Measurements from ENCODE around the gene RPS19BP1. TPM values are rescaled to one million over a fixed set of nuclear protein-coding genes. Genes with fewer than 3 reads are reported as not detected.
A peak's percentile ranks its signal among the peaks of the same experiment; 100 is the strongest.

RPS19BP1 gene
- total and polyA plus RNA-seq, 9 donors, result 9.1 to 130 (median 44.2) TPM

DNA sequence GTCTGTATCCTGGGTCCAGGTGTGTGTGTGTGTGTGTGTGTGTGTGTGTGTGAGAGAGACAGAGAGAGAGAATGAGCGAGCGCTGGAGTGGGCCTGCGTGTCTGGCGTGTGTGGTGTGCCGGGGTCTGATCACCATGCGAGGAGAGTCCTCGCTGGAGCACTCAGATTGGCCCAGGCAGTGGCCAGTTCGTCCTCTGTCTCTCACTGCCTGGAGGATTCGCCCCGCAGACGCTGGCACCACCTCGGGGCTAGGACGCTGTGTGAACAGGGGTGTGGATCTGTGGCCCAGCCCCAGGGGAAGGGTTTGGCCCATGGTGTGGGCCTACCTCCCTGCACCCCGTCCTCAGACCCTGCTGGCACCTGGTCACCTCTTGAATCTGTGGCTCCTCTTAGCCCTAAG lies 26.4 kb upstream of the RPS19BP1 start:
- H3K4me1 ChIP-seq (ENCODE audit: insufficient read depth), result no peaks in the 10 kb centered on the region
- WGBS, 3 donors, result 88 to 92% (median 91%) methylated on average over 14 of the region's 14 CpGs
- no peak for TF ChIP-seq EP300 (IDR thresholded peaks at IDR 0.05)
- TF ChIP-seq, protein P1, sequence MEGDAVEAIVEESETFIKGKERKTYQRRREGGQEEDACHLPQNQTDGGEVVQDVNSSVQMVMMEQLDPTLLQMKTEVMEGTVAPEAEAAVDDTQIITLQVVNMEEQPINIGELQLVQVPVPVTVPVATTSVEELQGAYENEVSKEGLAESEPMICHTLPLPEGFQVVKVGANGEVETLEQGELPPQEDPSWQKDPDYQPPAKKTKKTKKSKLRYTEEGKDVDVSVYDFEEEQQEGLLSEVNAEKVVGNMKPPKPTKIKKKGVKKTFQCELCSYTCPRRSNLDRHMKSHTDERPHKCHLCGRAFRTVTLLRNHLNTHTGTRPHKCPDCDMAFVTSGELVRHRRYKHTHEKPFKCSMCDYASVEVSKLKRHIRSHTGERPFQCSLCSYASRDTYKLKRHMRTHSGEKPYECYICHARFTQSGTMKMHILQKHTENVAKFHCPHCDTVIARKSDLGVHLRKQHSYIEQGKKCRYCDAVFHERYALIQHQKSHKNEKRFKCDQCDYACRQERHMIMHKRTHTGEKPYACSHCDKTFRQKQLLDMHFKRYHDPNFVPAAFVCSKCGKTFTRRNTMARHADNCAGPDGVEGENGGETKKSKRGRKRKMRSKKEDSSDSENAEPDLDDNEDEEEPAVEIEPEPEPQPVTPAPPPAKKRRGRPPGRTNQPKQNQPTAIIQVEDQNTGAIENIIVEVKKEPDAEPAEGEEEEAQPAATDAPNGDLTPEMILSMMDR (IDR thresholded peaks at IDR 0.05), result no peak
- TF ChIP-seq POLR2A (IDR thresholded peaks at IDR 0.05), result no peak
- intact Hi-C loops (cut with DNase I), result no loop called here
- no peak overlapping the region for H3K4me3 ChIP-seq
- no peaks in the 10 kb centered on the region for H3K27me3 ChIP-seq
- DNase-seq, result no peak
- no peaks in the 10 kb centered on the region for H3K36me3 ChIP-seq
- no peaks in the 10 kb centered on the region for H3K9me3 ChIP-seq
- H3K27ac ChIP-seq, result no peak overlapping the region

DNA sequence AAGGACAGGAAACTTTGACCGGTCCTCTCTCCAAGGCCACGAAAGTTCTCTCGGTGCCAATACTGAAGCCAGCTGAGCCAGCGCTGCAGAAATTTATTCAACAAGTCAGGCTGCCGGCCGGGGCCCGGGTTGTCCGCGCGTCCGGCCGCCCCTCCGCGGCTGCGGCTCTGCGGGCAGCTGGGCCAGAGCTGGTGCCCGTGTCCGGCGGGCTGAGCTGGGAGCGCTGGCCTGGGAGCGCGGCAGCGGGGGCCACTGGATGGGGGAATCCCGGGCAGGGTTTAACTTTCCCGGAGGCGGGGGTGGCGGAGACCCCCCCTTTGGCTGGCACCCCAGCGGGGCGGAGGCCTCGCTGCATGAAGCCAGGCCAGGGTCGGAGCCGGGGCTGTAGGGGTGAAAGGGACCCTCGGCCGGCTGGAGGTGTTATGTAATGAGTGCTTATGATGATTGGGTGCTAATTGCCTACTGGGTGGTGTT lies 25.7 kb upstream of the RPS19BP1 start:
- peak in 3 of 5 donors; percentile 17 to 54 (median 34) for DNase-seq
- H3K36me3 ChIP-seq, result no peaks in the 10 kb centered on the region
- H3K4me1 ChIP-seq (ENCODE audit: insufficient read depth), result no peaks in the 10 kb centered on the region
- H3K4me3 ChIP-seq, result no peak overlapping the region
- no peak overlapping the region for H3K27ac ChIP-seq
- TF ChIP-seq POLR2A (IDR thresholded peaks at IDR 0.05) (no peak), EP300 (IDR thresholded peaks at IDR 0.05) (no peak)
- TF ChIP-seq, protein P1 (IDR thresholded peaks at IDR 0.05), result no peak
- intact Hi-C loops (cut with DNase I), result no loop called here
- 6 to 7% (median 6%) methylated on average over 30 to 34 of the region's 34 CpGs for WGBS, 3 donors
- H3K27me3 ChIP-seq, result no peaks in the 10 kb centered on the region
- no peaks in the 10 kb centered on the region for H3K9me3 ChIP-seq

DNA sequence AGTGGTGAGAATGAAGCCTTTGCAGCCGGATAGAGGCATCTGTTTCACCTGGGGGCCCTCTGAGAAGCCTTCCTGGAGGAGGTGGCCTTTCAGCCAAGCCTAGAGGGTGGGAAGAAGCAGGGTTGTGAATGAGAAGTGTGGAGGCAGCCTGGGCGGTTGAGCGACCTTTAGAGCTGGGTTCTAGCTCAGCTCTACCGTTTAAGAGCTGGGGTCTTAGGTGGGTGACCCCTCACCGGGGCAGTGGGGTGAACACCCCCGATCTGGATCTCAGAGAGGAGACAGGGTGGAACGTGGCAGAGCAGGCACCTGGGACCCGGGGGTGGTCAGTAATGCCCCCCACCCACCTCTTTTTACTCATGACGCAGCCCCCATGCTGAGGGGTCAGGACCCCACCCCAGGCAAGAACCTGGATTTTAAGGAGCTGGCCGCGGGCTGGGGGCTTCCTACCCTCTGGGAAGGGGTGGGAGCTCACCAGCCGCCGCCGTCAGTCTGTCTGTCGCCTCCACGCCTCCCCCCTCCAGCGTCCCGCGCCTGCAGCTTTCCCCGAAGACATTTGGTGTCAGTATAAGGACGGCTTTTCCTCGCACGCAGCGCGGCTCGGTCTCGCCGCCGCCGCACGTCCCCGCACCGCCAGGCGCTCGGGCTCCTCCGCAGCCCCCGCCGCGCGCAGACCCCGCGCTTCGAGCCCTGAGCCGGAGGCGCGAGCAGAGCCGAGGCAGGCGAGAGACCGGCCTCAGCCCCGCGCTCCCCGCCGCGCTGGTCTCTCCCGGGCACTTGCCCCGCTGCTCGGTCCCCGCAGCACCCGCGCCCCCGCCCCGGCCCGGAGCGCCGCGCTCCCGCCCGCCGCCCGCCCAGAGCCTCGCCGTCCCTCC lies 24.7 kb upstream of the RPS19BP1 start:
- H3K27ac ChIP-seq, result no peak overlapping the region
- TF ChIP-seq POLR2A (IDR thresholded peaks at IDR 0.05) (no peak), EP300 (IDR thresholded peaks at IDR 0.05) (no peak)
- TF ChIP-seq, protein P1 (IDR thresholded peaks at IDR 0.05), result no peak
- peak in 2 of 5 donors; percentile 35 to 59 for DNase-seq
- H3K27me3 ChIP-seq, result no peaks in the 10 kb centered on the region
- intact Hi-C loops (cut with DNase I), result no loop called here
- 4 to 5% (median 4%) methylated on average over 61 to 72 of the region's 72 CpGs for WGBS, 3 donors
- no peak overlapping the region for H3K4me3 ChIP-seq
- H3K36me3 ChIP-seq, result no peaks in the 10 kb centered on the region
- H3K4me1 ChIP-seq (ENCODE audit: insufficient read depth), result no peaks in the 10 kb centered on the region
- H3K9me3 ChIP-seq, result no peaks in the 10 kb centered on the region

DNA sequence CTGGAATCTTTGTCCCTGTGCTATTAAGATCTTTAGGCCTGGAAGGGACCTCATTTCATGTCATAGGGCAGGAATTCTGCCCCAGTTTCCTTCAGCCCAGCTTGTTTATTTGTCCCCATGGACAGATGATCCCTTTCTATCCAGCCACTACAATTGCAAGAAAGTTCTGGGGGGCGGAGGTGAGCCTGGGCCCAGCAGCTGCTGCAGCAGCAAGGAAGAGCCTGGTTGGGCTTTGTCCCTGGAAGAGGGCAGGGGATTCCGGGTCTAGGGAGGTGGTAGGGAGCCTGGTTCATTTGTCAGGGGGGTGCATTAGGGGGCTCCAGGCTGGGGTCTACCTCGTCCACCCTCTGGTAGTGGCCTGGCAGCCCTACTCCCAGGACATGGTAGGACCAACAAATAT lies 21.6 kb upstream of the RPS19BP1 start:
- no peaks in the 10 kb centered on the region for H3K27me3 ChIP-seq

More for the DNA sequence above, 21.6 kb upstream of the RPS19BP1 start:
- Histone ChIP-seq H3K36me3 (no peaks in the 10 kb centered on the region), H3K27ac (no peak overlapping the region), H3K4me3 (no peak overlapping the region), H3K9me3 (no peaks in the 10 kb centered on the region), H3K4me1 (ENCODE audit: insufficient read depth) (no peaks in the 10 kb centered on the region)
- no peak for DNase-seq
- intact Hi-C loops (cut with DNase I), result no loop called here
- TF ChIP-seq, protein P1 (IDR thresholded peaks at IDR 0.05), result no peak
- no peak for TF ChIP-seq POLR2A (IDR thresholded peaks at IDR 0.05)
- no peak for TF ChIP-seq EP300 (IDR thresholded peaks at IDR 0.05)
- WGBS, 3 donors, result 60 to 67% (median 62%) methylated on average over 3 of the region's 3 CpGs
